Activated CD8-positive, alpha-beta memory T cell treated with anti-CD3 and anti-CD28 coated beads for 36 hours (primary cell): ENCODE measurements around the gene OPRL1. TPM values are rescaled to one million over a fixed set of nuclear protein-coding genes. Genes with fewer than 3 reads are reported as not detected.

Experiments used
- CTCF ChIA-PET: fragments of 350-600 bp; sonication (Branson Sonifier 250); formaldehyde crosslinking; loops from one replicate; lab custom pipeline; 2021; ENCODE audit warnings: antibody characterized with exemption; lab: Charles Lee
- POLR2A ChIA-PET: fragments of 350-600 bp; sonication (Branson Sonifier 250); formaldehyde crosslinking; loops from one replicate; lab custom pipeline; 2021; ENCODE audit warnings: antibody characterized with exemption; lab: Charles Lee
- total RNA-seq, 2 experiments: library from RNA; stranded (reverse); gene quantifications; one replicate each; pipeline ENCODE4 v1.2.3, GENCODE V29; 2021

Gene OPRL1
- total RNA-seq, 2 experiments from 2014 or later, result 0.19 to 0.21 TPM

DNA sequence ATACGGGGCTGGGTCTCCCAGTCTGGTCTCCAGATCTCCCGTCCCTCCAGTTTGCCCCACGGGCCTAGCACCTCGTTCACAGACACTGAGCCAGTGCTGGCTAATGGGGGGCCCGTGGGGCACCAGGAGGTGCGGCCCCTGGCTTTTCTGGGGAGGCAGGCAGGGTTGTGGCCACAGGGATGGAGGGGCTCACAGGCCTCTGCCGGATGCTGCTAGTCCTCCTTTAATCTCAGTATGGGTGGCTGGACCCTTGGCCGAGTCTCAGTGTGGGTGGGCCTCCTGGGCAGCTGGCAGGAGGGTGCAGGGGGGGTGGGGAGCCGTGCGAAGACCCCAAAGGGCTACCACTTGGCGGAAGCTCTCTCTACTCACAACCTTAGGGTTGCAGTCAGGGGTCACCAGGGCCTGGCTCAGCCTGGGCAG, 28.8 kb upstream of the OPRL1 start:
- ChIA-PET POLR2A (no interaction called here), CTCF (interaction anchor here (1.5 to 4.1 kb wide), 3 partner anchors 9 to 12 kb away, joined by 5 to 17 read pairs (median 7); no protein-coding TSS in a partner anchor)

DNA sequence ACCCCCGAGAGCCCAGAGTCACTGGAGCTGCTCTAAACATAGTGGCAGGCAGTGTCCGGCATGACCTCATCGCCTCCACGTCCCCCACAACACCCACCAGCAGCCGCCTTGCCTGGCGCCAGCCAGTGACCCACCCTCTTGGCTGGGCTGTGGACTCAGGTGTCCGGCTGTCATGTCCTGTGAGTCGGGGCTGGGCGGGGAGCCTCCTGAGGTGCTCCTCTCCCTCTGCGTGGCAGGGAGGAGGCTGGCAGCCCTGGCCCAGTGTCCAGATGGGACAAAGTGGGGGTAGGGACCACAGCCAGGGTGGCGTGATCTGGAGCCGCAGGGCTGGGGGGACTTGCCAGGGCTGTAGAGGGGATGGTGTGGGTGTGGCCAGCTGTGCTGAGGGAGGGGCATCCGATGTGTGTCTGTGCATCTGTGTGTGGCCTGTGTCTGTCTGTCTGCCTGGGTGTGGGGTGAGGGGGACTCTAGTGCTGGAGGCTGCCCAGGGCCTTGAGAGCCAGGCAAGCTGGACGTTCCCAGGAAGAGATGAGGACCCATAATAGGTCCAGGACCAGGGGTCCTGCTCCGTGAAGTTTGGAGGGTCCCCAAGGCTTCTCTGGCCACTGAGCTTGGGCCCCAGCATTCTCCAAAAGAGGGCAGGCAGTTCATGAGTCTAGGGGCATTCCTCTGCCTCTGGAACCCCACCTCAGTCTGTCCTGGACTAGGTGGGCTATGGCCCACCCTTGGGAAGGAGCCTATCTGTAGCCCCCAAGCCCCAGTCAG, 28.1 kb upstream of the OPRL1 start:
- ChIA-PET CTCF (interaction anchor here (1.5 to 4.1 kb wide), 3 partner anchors 8 to 13 kb away, joined by 5 to 17 read pairs (median 7); no protein-coding TSS in a partner anchor), POLR2A (no interaction called here)

DNA sequence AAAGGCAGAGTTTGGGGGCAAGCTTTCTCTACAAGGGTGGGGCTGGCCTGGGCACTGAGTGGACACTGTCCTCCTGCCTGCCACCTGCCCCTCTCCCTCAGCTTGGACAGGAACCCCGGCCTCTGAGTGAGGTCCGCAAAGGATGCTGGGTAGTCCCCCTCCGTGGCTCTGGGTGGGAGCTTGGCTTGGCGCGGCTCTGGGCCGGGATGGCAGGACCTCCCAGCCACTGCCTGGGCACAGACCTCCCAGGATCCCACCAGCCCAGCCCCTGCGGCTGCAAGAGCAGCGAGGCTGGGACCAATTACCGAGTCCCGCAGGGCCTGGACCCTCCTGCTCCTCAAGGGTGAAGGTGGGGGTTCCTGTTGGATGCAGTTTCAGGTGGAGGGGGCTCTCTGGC, 27.6 kb upstream of the OPRL1 start:
- POLR2A ChIA-PET, result no interaction called here
- CTCF ChIA-PET, result interaction anchor here (0.6 to 4.1 kb wide), 3 partner anchors 9 to 70 kb away, joined by 3 to 17 read pairs (median 7); no protein-coding TSS in a partner anchor

DNA sequence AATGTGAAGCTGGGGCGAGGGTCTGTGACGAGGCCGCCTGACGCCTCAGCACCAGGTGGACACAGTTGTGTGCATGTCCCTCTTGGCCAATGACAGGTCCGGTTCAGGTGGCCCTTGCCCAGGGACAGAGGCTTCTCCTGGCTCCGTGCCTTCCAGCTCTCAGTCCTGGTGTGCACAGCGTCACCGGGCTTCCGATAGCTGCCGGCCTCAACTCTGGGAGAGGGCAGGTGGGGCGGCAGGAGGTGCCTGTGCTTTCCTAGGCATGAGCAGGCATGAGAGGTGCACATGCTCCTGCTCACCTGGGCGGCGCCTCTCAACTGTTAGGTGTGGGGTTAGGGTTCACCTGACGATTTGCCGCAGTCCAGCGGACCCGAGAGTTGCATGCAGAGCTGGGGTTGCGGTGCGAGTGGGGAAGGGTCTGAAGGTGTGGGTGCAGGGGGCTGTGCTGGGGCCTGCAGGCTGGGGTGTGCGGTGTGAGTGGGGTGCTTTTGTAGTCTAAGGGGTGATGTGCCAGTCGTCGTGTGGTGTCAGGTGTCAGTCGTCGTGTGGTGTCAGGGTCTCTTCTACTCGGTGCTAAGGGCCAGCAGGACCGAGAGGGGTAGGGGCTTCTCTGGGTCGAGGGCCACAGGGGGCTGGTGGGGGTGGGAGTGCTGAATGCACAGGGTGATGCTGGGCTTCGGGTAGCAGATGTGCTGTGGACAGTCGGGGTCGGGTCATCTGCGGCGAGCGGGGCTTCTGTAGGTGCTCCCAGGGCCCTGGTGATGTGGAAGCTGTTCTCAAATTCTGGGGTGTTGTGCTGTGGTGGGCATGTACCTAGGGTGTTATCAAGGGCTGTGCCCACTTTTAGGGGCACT, 26.7 kb upstream of the OPRL1 start:
- CTCF ChIA-PET, result interaction anchor here (0.6 to 4.1 kb wide), 4 partner anchors 9 to 69 kb away, joined by 3 to 17 read pairs (median 6); no protein-coding TSS in a partner anchor

DNA sequence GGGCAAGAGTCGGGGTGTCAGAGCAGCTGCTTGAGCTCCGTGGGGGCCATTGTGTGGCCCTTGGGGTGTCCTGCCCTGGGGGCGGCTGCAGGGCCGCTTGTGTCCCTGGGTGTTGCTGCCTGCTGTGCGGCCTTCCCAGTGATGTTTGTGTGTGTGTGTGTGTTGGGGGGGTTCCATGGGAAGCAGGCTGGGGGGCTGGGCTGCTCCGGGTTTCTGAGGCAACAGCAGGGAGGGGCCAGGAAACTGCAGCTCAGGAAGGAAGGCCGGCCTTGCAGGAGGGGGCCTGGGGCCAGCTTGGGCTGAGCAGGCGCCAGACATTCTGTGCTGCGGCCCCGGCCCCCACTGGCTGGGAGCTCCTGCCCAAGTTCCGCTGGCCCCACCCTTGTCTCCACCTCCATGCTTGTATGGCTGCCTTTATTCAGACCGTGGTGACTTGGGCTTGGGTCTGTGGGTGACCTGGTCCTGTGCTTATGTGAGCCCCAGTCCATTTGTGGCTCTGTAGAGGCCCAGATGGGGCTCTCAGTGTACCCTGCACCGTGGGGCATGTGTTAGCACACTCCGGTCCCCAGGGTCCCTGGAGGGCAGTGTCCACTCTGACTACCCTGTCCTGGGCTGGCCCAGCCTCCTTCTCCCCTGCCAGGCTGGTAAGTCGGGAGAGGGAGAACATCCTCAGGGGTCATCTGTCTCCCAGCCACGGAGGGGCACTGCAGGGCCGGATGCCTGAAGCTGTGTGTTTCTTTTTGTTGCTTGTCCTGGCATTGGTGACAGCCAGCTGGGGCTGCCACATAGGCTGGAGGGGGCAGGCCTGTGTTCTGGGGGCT, 25.8 kb upstream of the OPRL1 start:
- CTCF ChIA-PET, result interaction anchor here (0.6 to 4.1 kb wide), 5 partner anchors 13 to 35 kb away, joined by 3 to 17 read pairs (median 3); no protein-coding TSS in a partner anchor

More for the DNA sequence above, 26.7 kb upstream of the OPRL1 start:
- POLR2A ChIA-PET, result no interaction called here

DNA sequence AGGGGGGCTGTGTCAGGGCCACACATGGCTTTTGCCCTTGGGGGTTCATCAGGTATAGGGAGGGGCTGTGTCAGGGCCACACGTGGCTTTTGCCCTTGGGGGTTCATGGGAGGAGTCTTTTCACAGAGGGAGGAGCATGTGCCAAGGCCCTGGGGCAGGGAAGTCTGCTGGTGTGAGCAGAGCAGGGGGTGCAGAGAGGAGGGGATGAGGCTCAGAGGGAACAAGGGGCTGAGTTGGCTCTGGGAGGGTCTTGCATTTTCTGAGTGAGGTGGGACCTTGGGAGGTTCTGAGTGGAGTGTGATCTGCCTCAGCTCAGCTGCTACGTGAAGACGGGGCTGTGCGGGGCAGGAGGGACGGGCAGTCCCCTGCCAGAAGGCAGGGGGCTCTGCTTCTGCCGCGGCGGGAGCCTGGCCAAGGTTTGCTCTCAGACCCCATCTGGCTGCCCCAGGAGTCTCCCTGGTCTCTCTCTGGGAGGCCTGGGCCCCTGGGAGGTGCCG, 24.4 kb upstream of the OPRL1 start:
- CTCF ChIA-PET, result interaction anchor here (1.1 kb wide), 1 partner anchor 17 kb away, joined by 3 read pairs; no protein-coding TSS in a partner anchor
- POLR2A ChIA-PET, result no interaction called here

More for the DNA sequence above, 25.8 kb upstream of the OPRL1 start:
- POLR2A ChIA-PET, result no interaction called here

DNA sequence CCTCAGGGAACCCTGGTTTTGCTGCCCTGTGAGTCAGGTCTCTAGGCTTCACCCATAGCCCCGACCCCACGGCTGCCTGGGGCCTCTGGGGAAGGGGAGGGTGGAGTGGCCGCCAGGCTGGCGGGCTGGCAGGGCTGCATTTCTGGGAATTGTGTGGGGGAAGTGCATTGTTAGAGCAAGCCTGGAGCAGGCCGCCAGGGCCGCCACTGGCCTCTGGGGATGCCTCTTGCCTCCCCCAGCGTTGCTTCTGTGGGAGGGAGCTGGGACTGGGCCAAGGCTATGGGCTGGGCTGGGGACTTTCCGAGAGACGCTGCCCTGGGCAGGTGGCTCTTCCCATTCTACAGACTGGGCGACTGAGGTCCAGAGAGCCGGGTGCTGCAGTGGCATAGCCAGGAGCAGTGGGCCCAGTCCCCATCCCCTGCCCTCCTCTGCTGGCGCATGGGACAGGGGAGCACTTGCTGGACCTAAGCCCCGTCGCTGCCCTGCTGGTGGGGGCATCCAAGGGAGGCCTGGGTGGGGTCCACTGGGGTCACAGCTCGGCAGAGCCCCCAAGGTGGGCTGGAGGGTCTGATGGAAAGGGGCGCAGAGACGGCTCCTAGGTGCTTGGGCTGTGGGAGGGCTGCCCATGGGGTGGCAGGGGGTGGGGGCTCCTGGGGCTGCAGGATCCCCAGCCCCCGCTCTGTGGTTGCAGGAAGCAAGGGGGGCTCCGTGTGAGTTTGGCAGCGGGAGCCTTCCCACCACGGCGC, 23.8 kb upstream of the OPRL1 start:
- ChIA-PET POLR2A (no interaction called here), CTCF (no interaction called here)

DNA sequence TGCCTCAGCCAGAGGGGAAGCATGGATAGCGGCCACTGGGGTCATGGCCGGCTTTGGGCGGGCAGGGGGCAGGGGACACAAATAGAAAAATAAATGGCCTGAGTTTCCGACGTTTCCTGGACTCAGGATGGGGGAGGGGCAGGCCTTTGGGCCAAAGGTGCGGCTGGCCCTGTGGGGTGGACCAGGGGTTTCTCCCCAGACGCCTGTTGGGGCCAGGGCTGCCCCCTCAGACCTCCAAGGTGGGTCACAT, 23.3 kb upstream of the OPRL1 start:
- ChIA-PET CTCF (interaction anchor here (6.7 kb wide), 1 partner anchor 17 kb away, joined by 67 read pairs; no protein-coding TSS in a partner anchor), POLR2A (no interaction called here)

DNA sequence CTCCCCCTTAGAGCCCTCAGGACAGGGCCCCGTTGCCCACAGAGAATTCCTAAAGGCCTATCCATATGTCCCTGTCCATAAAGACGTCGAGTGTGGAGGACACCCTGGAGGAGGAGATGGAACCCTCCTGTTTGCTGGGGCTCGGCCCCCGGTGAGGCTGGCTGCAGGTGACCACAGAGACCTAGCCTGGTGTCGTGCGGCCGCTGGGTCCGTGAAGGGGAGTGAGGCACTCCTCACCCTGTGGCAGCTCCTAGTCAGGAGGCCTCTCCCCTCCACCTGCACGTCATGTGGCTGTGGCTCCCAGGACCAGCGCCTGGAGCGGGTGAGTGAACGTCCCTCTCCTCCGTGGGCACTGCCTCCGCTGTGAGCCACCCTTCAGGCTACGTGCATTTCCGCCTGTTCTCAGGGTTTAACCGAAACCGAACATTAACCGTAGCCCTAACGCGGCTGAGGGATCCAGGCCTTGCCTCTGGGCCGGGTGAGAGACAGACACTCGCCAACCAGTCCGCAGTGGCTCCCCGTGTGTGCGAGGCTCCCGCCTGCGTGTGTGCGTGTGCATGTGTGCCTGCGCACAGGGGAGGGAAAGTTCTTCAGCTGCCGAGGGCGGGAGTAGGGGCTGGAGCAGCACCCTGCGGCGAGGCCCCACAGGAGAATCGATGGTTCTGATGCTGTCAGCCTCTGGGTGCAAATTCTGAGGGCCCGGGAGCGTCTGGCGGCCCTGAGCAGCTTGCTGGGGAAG, 22.8 kb upstream of the OPRL1 start:
- POLR2A ChIA-PET, result no interaction called here
- CTCF ChIA-PET, result interaction anchor here (0.6 to 6.7 kb wide), 11 partner anchors 14 to 168 kb away, joined by 3 to 67 read pairs (median 3); partner anchors contain the start of genes PRPF6, SAMD10 and UCKL1

DNA sequence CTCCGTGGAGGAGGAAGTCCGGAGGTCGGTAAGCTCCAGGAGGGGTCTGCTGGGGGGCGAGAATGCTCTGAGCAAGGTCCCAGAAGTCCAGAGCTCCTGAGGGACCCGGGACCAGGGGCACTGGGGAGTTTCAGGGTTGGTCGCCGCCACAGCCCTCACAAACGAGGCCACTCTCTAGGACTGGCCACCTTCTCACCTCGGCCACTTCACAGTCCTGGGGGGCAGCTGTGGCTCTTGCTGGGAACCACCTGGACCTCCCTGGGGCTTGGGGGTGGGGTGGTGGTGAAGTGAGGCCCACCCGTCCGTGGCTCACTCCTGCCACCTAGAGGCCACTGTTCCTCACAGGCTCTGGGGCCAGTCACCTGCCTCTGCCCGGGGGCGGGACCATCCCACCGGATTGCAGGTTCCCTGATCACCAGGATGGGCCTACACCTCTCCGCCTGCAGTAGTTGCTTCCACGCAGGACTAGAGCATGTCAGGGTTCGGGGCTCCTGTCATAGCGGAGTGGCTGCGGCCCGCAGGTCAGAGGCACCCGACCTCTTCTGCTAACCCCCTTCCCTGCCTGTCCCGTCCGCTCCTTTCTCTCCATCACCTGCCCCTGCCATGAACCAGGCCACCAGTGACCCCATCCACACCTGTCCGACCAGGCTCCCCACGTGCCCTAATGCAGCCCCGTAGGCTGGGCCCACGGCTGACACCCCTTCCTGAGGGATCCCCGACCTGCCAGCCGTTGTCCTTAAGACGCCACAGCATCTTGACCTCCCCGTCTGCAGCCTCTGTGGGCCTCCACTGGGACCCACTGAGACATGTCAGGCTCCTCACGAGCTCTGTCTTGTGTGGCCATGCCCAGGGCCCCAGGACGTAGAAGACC, 22.0 kb upstream of the OPRL1 start:
- ChIA-PET CTCF (interaction anchor here (0.6 to 6.7 kb wide), 11 partner anchors 14 to 167 kb away, joined by 3 to 67 read pairs (median 3); partner anchors contain the start of genes PRPF6, SAMD10 and UCKL1), POLR2A (no interaction called here)

DNA sequence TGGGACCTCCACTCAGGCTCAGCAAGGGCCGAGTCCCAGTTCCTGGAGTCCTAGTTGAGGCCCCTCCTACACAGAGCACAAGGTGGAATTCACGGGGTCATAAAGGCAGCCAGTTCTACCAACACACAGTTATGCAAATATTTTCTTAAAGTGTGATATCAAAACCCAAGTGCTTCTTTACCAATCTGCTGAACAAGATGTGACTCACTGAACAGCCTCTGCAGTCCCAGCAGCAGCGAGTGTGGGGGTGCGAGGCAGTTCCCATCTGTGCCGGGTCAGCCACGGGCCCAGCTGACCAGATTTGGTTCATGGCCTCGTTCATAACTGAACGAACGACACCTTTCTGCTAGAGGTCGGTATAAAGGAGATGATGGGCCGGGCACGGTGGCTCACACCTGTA, 21.3 kb upstream of the OPRL1 start:
- ChIA-PET POLR2A (no interaction called here), CTCF (interaction anchor here (0.7 to 6.7 kb wide), 2 partner anchors 19 to 185 kb away, joined by 4 to 67 read pairs; no protein-coding TSS in a partner anchor)

DNA sequence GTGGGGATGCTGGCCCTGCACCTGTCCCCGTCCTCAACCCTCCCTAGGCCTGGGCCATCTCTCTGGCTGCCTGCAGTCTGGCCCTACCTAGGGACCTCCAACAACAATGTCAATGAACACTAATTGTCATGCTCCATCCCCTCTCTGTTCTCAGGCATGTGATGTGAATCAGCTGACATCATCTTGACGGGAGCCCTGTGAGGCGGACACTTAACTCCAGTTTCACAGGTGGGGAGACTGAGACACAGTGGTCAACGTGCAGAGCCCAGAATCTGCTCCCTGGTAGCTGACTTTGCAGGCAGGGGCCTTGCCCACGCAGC, 17.6 kb upstream of the OPRL1 start:
- ChIA-PET POLR2A (interaction anchor here (1.1 to 1.5 kb wide), 2 partner anchors 106 to 541 kb away, joined by 4 read pairs; partner anchors contain the start of genes PPDPF and UCKL1), CTCF (interaction anchor here (1.6 to 6.7 kb wide), 3 partner anchors 10 to 37 kb away, joined by 3 to 67 read pairs (median 7); no protein-coding TSS in a partner anchor)

DNA sequence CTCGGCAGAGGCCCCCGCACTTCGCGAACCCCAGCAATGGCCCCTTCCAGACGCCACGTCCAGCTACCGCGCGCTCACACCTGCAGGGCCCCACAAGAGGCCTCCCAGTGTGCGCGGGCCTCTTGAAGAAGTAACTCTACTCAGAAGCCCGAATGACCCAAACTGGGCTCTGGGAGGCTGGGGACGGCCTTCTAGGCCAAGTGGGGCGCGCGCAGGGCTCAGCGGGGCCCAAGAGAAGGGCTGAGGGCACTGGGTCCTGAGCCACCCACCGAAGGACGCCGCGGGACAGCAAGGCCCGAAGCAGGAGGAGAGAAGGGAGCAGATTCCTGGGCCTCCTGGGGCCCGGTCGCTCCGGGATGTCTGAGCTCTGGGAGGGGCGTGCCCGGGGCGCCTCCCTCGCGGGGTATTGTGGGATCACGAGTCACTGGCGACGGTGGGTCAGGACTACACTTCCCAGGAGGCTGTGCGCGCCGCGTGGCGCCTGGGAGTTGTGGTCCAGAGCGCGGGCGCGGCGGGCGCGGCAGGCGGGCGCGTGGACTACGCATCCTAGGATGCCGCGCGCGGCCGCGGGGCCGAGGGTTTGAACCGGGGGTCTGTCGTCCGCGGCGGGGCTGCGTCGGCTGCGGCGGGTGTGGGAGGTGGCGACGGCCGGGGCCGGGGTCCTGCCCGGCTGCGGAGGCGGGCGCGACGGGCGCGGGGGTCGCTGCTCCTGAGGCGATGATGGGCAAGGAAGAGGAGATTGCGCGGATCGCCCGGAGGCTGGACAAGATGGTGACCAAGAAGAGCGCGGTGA, 17.1 kb upstream of the OPRL1 start, which contains the start of gene TCEA2:
TSS of gene TCEA2 (plus strand) at position 603 of the 793 bp plus-strand sequence. CDS start at position 718, 115 bp downstream.
- POLR2A ChIA-PET, result interaction anchor here (0.6 to 1.5 kb wide), 3 partner anchors 17 to 542 kb away, joined by 4 read pairs; partner anchors contain the start of genes OPRL1, PPDPF, RGS19 and UCKL1
- CTCF ChIA-PET, result interaction anchor here (0.7 to 6.7 kb wide), 4 partner anchors 11 to 82 kb away, joined by 3 to 67 read pairs (median 5); partner anchors contain the start of gene PRPF6

DNA sequence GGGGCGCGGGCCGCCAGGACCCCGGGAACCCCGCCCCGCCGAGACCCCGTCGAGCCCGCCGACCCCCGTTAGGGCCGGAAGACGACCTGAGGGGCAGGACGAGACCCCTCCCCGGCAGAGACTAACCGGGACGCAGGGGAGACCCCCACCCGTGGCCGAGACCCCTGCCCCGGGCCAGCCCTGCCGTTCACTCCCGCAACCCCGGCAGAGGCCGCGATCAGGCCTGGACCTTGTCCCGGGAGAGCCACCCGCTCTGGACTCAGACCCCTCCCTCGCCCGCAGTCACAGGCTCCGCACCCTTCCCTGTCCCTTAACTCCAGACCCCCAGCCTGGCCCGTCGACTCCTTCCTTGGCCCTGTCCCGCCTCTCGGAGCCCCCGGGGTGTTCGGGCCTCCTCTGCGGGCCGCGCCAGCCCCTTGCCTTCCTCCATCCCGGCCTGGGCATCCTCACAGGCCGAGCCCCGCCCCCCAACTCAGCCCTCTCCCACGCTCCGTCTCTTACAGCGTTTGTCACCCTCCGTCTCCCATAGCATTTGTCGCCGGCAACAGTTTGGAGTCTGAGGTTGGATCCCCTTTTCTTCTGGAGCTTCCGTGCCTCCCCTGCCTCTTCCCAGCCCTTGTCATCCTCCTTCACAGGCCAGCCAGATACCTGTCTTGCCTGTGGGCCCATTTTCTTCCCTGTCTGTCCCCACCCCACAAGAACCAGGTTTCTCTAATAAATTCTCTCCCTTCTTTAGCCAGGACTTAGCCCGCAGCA, 16.3 kb upstream of the OPRL1 start:
- CTCF ChIA-PET, result interaction anchor here (0.7 to 6.7 kb wide), 4 partner anchors 24 to 83 kb away, joined by 3 to 67 read pairs (median 6); partner anchors contain the start of gene PRPF6
- POLR2A ChIA-PET, result interaction anchor here (0.6 to 1.5 kb wide), 3 partner anchors 16 to 543 kb away, joined by 4 read pairs; partner anchors contain the start of genes OPRL1, PPDPF, RGS19 and UCKL1
